Colon (tissue), 2 donors: ENCODE measurements around the gene SELENOK.
A peak's percentile ranks its signal among the peaks of the same experiment; 100 is the strongest.
"Not testable (repeated sequence)": the region's sequence is repeated elsewhere in the genome, so short reads cannot be mapped to it uniquely, and the experiment has no call there.

Experiments used
- FAIRE-seq: peaks from 2 replicates; lab custom pipeline; 2012; peaks lifted over from hg19 to GRCh38; lab: Jason Lieb, UNC
- donor health status: control.
- donor health status: control.

SELENOK gene

DNA sequence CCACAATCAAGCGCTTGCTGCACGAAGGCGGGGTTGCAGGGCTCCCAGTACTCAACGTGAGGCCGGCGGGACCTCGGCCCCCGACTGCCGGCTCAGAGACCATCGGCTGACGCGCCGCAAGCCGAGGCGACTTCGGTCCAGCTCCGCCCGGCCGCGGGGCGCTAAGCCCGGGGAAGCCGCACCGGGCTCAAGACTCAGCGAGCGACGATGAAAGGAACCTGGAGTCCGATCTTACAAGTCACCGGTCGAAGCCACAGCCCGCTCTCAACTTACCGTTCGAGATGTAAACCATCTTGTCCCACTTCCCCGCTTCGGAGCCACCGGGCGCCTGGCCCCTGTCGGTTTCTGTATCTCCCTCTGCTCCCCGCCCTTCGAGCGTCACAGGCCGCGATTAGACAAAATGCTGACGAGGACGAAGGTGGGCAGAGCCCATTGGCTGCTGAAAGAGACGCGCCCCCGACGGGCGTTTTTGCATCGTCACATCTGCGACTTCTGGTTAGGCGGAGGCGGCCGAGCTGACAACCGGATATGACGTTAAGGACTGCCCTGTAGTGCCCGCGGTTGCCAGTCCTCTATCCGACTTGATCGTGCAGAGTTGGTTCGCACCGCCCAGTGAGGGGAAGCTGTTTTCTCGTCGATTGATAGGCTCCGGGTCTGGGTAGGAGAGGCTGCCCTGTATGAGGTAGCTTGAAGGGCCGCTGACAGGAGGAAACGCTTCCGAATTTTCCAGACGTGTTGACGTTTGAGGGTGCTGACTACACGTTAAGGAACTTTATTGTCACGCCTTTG lies at the start of gene SELENOK:
Gene SELENOK (minus strand): TSS at position 363 of the 789 bp plus-strand sequence.
- FAIRE-seq = peak; percentile 98

DNA sequence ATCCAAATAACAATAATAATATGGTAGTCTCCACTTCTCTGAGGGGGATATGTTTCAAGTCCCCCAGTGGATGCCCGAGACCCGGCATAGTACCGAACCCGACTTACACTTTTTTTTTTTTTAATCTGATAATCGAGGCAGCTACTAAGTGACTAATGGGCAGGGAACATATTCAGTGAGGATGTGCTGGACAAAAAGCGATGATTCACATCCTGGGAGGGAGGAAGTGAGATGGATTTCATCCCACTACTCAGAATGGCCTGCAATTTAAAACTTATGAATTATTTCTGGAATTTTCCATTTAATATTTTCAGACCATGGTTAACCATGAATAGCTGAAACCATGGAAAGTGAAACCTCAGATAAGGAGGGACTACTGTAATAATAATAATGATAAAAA lies 49.5 kb upstream of the SELENOK start:
- FAIRE-seq = no peak

DNA sequence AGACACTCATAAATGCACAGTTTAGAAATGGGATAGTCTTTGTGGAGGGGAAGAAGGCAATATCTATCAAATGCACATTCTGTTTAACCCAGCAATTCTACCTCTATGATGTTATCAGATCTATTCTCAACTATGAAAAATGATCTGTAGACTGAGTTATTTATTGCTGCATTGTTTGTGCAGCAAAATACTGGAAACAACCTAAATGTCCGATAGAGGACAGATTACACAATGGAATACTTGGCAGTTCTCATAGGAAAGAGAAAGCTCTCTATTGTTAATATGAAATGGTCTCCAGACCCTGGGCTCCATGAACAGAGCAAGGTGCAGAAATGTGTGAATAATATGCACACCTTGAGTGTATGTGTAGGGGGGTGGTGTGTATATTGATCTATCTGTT lies 49.0 kb upstream of the SELENOK start:
- no peak for FAIRE-seq

DNA sequence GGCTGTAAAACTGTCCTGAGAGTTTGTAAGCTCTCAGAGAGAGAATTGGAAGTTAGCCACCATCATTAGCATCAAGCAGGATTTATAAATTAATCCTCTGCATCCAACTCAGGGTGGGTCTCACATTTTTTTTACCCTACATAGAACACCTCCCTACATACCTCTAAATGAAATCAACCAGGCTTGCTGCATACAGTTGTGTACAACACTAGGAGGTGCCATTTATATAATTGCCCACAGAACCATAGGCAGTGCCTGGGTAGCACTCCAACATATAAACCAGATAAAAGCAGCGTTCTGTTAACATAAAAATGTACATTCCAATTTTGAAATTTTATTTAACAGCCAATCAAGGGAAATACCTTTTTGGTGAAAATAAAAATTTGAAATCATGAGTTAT lies 48.2 kb upstream of the SELENOK start:
- FAIRE-seq = no peak

DNA sequence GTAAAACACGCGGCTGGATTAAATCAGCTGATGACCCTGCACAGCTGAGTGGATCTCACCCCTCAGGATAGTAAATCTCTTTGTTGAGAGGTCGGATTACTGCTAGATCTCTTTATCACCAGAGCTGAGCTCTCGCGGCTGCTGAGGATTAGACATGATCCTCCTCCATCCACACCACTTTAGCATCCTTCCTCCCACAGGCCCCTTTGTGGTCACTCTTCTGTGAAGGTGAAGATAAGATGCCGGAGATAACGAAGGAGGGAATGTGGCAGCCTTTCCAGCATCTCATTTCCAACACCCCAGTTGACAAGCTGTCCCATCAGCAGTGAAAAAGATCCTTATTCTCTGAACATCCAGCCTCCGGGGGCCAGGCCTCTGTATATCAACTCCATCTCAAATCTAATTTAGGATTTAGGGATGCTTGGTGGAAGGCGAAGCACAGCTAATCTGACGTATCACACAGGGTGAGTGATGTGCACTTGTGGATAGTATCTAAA lies 47.5 kb upstream of the SELENOK start:
- FAIRE-seq = no peak

DNA sequence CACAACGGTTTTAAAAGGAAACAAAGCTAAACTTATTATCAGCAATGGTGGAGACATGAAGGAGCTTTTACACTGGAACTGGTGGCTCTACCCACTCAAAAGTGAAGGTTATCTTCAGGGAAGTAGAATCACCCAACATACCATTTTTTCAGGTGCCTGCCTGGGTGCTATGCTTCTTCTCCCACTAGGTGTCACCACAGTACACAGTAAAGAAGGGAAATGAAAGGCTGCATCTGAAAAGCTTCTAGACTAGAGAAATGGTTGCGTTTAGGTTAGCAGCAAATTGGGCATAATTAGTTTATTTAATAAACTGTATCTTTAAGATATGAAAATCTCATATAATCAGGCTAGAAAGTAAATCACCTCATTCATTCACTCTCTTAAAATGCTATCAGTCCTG lies 47.0 kb upstream of the SELENOK start:
- no peak for FAIRE-seq

DNA sequence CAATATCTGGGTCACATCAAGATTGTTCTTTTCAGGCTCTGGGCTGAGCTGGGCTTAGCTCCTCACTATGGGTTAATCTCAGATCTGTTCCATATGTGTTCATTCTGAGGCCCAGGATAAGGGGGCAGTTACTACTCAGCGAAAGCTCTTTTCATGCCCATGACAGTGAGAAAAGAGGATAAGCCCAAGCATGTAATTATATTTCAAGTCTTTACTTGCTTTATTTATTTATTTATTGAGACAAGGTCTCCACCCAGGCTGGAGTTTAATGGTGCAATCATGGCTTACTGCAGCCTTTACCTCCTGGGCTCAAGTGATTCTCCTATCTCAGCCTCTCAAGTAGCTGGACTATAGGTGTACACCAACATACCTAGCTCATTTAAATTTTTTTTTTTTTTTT lies 44.7 kb upstream of the SELENOK start:
- no peak for FAIRE-seq

DNA sequence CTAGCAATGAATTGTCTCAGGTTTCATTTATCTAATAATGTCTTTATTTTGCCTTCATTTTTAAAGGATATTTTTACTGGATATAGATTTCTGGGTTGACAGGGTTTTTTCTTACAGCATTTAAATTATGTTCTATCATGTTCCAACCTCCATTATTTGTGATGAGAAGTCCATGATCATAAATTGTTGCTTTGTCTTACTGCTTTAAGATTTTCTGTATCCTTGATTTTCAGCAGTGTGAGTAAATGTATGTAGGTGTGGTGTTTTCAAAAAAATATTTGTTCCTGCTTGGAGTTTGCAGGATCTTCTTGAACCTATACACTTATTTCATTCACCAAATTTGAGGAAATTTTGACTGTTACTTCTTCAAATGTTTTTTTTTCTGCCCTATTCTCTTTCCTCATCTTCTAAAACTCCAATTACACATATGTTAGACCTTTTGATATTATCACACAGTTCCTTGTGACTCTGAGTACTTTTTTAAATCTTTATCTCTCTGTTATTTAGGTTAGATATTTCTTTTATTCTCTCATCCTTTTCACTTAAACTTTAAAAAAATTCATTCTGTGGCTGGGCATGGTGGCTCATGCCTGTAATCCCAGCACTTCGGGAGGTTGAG lies 43.7 kb upstream of the SELENOK start:
- FAIRE-seq = no peak

DNA sequence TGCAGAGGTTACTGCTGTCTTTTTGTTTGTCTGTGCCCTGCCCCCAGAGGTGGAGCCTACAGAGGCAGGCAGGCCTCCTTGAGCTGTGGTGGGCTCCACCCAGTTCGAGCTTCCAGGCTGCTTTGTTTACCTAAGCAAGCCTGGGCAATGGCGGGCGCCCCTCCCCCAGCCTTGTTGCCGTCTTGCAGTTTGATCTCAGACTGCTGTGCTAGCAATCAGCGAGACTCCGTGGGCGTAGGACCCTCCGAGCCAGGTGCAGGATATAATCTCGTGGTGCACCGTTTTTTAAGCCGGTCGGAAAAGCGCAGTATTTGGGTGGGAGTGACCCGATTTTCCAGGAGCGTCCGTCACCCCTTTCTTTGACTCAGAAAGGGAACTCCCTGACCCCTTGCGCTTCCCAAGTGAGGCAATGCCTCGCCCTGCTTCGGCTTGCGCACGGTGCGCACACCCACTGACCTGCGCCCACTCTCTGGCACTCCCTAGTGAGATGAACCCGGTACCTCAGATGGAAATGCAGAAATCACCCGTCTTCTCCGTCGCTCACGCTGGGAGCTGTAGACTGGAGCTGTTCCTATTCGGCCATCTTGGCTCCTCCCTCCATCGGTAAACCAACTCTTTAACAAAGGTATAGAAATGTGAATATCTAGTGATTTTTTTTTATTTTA lies 35.7 kb upstream of the SELENOK start:
- not testable (repeated sequence) for FAIRE-seq

DNA sequence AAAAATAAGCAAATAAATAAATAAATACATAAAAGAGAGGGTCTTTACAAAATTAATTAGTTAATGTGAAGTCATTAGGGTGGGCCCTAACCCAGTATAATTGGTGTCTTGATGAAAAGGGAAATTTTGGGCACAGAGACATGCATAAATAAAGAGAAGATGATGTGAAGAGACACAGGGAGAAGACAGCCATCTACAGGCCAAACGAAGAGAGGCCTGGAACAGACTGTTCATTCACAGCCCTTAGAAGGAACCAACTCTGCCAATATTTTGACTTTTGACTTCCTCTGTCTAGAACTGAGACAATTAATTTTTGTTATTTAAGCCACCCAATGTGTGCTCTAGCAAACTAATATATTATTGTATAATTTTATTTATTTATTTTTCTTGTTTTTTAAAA lies 29.6 kb upstream of the SELENOK start:
- FAIRE-seq = no peak

- no peak for FAIRE-seq
These were observed 28.1 kb upstream of the SELENOK start for GRCh38 chr3:53919741-53920140.

DNA sequence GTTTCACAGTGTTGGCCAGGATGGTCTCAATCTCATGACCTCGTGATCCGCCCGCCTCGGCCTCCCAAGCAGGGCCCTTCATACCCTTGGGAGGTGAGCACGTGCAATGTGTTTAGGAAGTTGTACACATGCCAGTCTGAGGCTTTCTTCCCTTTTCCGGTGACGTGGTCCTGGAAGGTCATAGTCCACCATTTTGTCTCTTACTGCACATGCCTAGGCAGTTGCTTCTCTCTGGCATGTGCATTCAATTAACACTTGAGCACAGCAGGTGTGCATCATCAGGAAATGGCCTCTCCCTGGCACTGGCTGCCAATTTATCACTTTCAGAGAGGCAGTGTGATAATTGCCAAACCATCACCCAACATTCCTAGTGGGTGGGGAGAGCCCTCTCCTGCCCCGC lies 21.7 kb upstream of the SELENOK start:
- no peak for FAIRE-seq

DNA sequence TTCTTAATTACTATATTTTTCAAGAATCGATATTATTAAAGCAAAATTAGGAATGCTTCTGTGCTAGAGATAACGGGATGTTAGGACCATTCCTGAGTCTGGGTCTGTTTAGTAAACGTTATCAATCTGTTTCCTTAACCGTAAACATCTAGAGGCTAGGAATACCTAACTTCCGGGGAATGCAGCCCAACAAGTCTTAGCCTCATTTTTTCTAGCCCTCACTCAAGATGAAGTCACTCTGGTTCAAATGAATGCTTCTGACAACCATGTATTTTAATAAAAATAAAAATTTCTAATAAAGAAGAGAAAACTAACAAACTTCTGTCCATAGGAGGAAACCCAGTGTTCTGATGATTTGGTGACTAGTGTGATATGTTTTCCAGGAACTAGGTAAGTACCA lies 11.1 kb upstream of the SELENOK start:
- no peak for FAIRE-seq

DNA sequence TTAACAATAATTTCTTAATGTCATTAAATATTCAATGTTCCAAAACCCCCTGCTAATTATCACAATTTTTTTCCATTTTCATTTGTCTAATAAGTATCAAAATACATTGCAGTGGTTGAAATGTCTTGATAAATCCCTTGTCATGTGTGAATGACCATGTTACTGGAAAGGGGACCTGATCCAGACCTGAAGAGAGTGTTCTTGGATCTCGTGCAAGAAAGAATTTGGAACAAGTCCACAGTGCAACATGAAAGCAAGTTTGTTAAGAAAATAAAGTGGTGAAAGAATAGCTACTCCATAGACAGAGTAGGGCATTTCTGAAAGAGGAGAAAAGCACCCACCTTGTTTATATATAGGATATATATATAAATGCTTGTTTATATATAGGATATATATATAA lies 10.4 kb upstream of the SELENOK start:
- no peak for FAIRE-seq

DNA sequence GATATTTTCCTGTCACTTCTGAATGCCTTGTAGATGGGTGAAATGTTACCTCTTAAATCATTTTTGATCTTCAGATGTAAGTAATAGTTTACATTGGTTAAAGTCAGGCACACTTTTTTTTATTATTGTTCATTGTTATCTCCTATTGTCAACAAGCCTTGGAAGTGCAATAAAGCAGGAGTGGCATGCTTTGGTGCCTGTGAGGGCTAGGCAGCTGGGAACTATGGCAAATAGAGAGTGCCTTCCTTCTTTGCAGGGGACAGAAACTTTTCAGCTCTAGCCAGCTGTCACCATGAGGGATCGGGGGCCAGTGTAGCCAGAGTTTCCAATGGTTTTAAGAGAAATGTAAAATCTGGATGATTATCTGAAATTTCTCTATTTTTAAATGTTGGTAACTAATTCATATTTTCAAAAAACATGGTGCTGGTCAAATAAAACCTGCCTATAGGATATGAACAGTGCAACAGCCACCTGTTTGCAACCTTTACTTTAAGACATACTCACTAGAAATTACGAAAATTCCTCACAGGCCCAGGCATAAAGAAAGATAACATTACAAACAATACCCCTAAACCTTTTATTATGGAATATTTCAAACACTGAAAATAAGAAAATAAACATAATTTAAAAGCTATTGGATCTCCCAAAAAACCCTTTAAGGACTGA lies 9.1 kb upstream of the SELENOK start:
- no peak for FAIRE-seq

DNA sequence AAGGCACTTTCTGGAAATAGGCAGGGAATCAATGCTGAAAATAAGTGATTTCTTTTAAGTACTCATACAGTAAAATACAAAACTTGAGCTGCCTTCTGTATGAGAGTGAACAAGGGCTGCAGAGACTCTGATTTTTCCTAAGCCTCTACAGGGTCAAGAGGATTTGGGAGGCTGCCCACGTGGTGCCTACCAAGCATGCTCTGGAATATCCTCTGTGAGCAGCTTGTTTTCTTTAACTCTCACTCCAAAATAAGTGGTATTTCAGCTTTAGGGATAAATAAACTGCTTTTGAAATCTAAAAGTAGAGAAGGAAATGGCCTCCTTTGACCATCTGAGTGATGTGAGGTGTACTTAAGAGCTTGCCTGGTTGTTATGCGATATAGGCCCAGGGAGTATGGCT lies 8.1 kb upstream of the SELENOK start:
- FAIRE-seq = no peak

- FAIRE-seq = no peak
These were observed 603 bp upstream of the SELENOK start for GRCh38 chr3:53892286-53892637.

DNA sequence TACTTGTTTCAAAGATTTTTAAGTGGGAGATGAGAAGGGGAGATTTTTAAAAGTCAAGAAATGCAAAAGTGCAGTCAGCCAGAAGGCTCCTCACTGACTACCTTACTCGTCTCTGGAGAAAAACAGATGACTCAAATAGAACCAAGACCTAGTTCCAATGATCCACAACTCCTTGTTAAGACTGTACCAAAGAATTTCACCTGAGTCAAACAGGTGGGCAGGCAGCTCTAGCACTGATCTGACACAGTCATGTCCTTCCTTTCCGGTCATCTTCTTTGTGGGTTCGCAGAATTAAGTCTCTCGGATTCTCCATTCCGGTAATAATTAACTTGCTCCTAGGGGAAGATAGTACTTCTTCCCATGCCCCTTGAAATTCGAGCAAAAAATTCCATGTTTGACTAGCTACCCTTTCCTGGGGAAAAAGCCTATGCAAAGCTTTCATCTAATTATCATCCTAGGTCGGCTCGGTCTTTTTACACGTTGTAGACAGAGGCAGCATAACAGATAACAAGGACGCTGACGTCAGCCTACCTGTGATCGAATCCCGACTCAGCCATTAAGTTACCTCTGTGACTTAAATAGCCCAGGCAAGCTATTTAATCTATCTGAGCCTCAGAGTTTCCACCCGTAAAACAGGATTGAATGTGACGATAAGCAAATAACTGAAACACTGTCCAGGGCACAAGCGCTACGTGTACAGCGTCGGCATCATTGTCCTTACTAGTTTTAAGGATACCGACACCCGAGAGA lies 758 bp downstream of the SELENOK start:
- FAIRE-seq = no peak

GRCh38 chr3:53888232-53888631 lies 3.4 kb downstream of the SELENOK start:
- no peak for FAIRE-seq

- FAIRE-seq = no peak
These were observed 4.2 kb downstream of the SELENOK start for GRCh38 chr3:53887446-53887845.

GRCh38 chr3:53885239-53885638 lies 6.4 kb downstream of the SELENOK start:
- FAIRE-seq = no peak

DNA sequence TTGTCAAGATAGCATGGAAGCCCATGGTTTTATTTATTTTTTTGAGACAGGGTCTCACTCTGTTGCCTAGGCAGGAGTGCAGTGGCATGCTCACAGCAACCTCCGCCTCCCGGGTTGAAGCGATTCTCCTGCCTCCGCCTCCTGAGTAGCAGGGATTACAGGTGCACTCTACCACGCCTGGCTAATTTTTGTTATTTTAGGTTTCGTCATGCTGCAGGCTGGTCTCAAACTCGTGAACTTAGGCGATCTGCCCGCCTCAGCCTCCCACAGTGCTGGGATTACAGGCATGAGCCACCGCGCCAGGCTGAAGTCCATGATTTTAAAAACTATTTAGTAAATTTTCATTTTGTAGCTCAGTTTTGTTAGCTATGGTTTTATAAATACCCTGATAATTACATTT lies 7.0 kb downstream of the SELENOK start:
- FAIRE-seq = no peak
